GM12878 (cell line): ENCODE measurements around the gene DAPK2.

Experiments used
- CHD4 ChIP-seq: fragments of 200-600 bp; sonication (generic); IDR thresholded peaks from 2 replicates; pipeline ENCODE4 v1.6.1; 2016; ENCODE audit warnings: mild to moderate bottlenecking
- EGR1 ChIP-seq, 2 experiments: IDR thresholded peaks; 1 replicate in 1 of 2; 2 replicates in 1 of 2; pipeline ENCODE4 v1.6.1; 2011 to 2012; ENCODE audit warnings: low read depth in 2 of 2, low read length in 2 of 2, borderline replicate concordance in 1 of 2, mild to moderate bottlenecking in 1 of 2, moderate library complexity in 1 of 2
- EP300 ChIP-seq, 2 experiments: fragments of 150-350 bp in 1 of 2; IDR thresholded peaks; 2 replicates each; pipeline ENCODE4 v1.6.1; 2011 to 2012; ENCODE audit warnings: low read depth in 2 of 2, low read length in 2 of 2, borderline replicate concordance in 1 of 2, improper control_type of control experiment in 1 of 2, inconsistent platforms in 1 of 2; ENCODE audit not compliant: control insufficient read depth in 1 of 2
- JUND ChIP-seq: IDR thresholded peaks from 2 replicates; pipeline ENCODE4 v1.6.1; 2012; ENCODE audit warnings: low read depth, mild to moderate bottlenecking, low read length, improper control_type of control experiment, moderate library complexity
- MXI1 ChIP-seq: fragments of 150-350 bp; IDR thresholded peaks from 2 replicates; pipeline ENCODE4 v1.6.1; 2011; ENCODE audit warnings: low read depth, mild to moderate bottlenecking, inconsistent platforms, low read length, improper control_type of control experiment
- POLR2A ChIP-seq: IDR thresholded peaks from 2 replicates; pipeline ENCODE4 v1.6.1; 2011; ENCODE audit warnings: low read depth, mild to moderate bottlenecking, low read length
- POLR2AphosphoS5 ChIP-seq: IDR thresholded peaks from 2 replicates; pipeline ENCODE4 v1.6.1; 2011; ENCODE audit warnings: mild to moderate bottlenecking, low read length, inconsistent platforms
- SP1 ChIP-seq: IDR thresholded peaks from one replicate; pipeline ENCODE4 v1.6.1; 2011; ENCODE audit warnings: low read depth, low read length
- ZNF217 ChIP-seq: fragments of 450-650 bp; IDR thresholded peaks from 2 replicates; pipeline ENCODE4 v1.6.1; 2017; ENCODE audit warnings: antibody characterized with exemption, mild to moderate bottlenecking
- TF ChIP-seq, protein P1 (sequence below): IDR thresholded peaks from 2 replicates; pipeline ENCODE4 v1.6.1; 2012; ENCODE audit warnings: low read depth, low read length, improper control_type of control experiment
- TF ChIP-seq, protein P2 (sequence below), 3 experiments: IDR thresholded peaks in 2 of 3; conservative IDR thresholded peaks in 1 of 3; 2 replicates each; pipeline ENCODE4 v1.5.1; 2011; ENCODE audit warnings: low read depth in 3 of 3, low read length in 3 of 3, mild to moderate bottlenecking in 3 of 3, control low read depth in 2 of 3, moderate library complexity in 2 of 3, inconsistent platforms in 1 of 3, mixed read lengths in 1 of 3; ENCODE audit not compliant: control insufficient read depth in 2 of 3, insufficient read depth in 1 of 3; ENCODE audit errors: extremely low read depth in 1 of 3
- TF ChIP-seq, protein P3 (sequence below): fragments of 450-650 bp; IDR thresholded peaks from 2 replicates; pipeline ENCODE4 v1.6.1; 2017; ENCODE audit warnings: mild to moderate bottlenecking

DNA sequence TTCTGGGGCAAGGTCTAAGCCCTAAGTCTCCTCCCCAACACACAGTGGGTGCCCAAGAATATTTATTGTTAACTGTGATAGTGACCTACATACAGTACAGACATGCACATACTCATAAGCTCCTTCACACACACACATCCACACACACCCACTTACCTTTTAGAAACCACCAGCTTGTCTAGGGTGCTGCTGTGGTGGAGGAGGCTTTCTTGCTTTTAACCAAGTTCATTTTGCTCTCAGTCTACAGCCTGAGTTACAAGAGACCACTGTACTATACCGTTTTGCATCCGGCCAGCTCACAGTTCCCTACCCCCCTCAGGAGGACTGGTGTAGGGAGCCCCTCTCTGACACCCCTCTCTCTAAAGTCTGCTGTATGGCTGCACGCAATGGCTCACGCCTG is 16.7 kb downstream of the DAPK2 start:
- no peak for TF ChIP-seq SP1
- TF ChIP-seq POLR2A, result no peak
- TF ChIP-seq CHD4, result no peak
- TF ChIP-seq, protein P1, sequence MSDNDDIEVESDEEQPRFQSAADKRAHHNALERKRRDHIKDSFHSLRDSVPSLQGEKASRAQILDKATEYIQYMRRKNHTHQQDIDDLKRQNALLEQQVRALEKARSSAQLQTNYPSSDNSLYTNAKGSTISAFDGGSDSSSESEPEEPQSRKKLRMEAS, result no peak
- TF ChIP-seq, protein P2, sequence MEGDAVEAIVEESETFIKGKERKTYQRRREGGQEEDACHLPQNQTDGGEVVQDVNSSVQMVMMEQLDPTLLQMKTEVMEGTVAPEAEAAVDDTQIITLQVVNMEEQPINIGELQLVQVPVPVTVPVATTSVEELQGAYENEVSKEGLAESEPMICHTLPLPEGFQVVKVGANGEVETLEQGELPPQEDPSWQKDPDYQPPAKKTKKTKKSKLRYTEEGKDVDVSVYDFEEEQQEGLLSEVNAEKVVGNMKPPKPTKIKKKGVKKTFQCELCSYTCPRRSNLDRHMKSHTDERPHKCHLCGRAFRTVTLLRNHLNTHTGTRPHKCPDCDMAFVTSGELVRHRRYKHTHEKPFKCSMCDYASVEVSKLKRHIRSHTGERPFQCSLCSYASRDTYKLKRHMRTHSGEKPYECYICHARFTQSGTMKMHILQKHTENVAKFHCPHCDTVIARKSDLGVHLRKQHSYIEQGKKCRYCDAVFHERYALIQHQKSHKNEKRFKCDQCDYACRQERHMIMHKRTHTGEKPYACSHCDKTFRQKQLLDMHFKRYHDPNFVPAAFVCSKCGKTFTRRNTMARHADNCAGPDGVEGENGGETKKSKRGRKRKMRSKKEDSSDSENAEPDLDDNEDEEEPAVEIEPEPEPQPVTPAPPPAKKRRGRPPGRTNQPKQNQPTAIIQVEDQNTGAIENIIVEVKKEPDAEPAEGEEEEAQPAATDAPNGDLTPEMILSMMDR (IDR thresholded peaks at IDR 0.05 in 2 of 3, conservative IDR thresholded peaks at IDR 0.05 in 1 of 3; ENCODE audit: control insufficient read depth in 2 of 3, extremely low read depth in 1 of 3, insufficient read depth in 1 of 3, low read depth in 3 of 3, low read length in 3 of 3), result no peak
- TF ChIP-seq JUND, result no peak
- no peak for TF ChIP-seq MXI1
- TF ChIP-seq ZNF217, result no peak
- no peak for TF ChIP-seq EGR1 (IDR thresholded peaks at IDR 0.05; ENCODE audit: borderline replicate concordance in 1 of 2, low read depth in 2 of 2, low read length in 2 of 2)
- TF ChIP-seq EP300 (IDR thresholded peaks at IDR 0.05; ENCODE audit: borderline replicate concordance in 1 of 2, control insufficient read depth in 1 of 2, low read depth in 2 of 2, low read length in 2 of 2), result no peak
- TF ChIP-seq POLR2AphosphoS5, result no peak
- TF ChIP-seq, protein P3, sequence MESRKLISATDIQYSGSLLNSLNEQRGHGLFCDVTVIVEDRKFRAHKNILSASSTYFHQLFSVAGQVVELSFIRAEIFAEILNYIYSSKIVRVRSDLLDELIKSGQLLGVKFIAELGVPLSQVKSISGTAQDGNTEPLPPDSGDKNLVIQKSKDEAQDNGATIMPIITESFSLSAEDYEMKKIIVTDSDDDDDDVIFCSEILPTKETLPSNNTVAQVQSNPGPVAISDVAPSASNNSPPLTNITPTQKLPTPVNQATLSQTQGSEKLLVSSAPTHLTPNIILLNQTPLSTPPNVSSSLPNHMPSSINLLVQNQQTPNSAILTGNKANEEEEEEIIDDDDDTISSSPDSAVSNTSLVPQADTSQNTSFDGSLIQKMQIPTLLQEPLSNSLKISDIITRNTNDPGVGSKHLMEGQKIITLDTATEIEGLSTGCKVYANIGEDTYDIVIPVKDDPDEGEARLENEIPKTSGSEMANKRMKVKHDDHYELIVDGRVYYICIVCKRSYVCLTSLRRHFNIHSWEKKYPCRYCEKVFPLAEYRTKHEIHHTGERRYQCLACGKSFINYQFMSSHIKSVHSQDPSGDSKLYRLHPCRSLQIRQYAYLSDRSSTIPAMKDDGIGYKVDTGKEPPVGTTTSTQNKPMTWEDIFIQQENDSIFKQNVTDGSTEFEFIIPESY, result no peak
